BLaER1 (cell line): ENCODE measurements around the gene NUP54.

Source experiments
- H3K27ac ChIP-seq: shearing (Covaris generic); formaldehyde crosslinking; 2 replicates; pipeline ENCODE4 v1.8.1; 2022
- H3K27me3 ChIP-seq: shearing (Covaris generic); formaldehyde crosslinking; 2 replicates; pipeline ENCODE4 v1.8.1; 2022
- H3K36me3 ChIP-seq: shearing (Covaris generic); formaldehyde crosslinking; 2 replicates; pipeline ENCODE4 v1.8.1; 2022
- H3K4me1 ChIP-seq: shearing (Covaris generic); formaldehyde crosslinking; 2 replicates; pipeline ENCODE4 v1.8.1; 2022
- H3K4me2 ChIP-seq: shearing (Covaris generic); formaldehyde crosslinking; 2 replicates; pipeline ENCODE4 v1.8.1; 2022
- H3K4me3 ChIP-seq: shearing (Covaris generic); formaldehyde crosslinking; 2 replicates; pipeline ENCODE4 v1.8.1; 2022
- H3K9ac ChIP-seq: shearing (Covaris generic); formaldehyde crosslinking; 2 replicates; pipeline ENCODE4 v1.8.1; 2022
- H3K9me3 ChIP-seq: shearing (Covaris generic); formaldehyde crosslinking; 2 replicates; pipeline ENCODE4 v1.8.1; 2022
- H4K20me1 ChIP-seq: shearing (Covaris generic); formaldehyde crosslinking; 2 replicates; pipeline ENCODE4 v1.8.1; 2022
- Cebpa-rat ChIP-seq: shearing (Covaris generic); IDR thresholded peaks from 2 replicates; pipeline ENCODE4 v1.8.1; 2022

The NUP54 gene

GRCh38 chr4:76108467-76109181 lies 39.6 kb downstream of the NUP54 start:
- Histone ChIP-seq H3K27ac (no peak overlapping the region), H3K4me1 (no peaks in the 10 kb centered on the region), H3K9ac (no peak overlapping the region), H3K27me3 (no peaks in the 10 kb centered on the region), H3K4me3 (no peak overlapping the region), H3K36me3 (peaks cover 19% of the 10 kb centered on the region), H4K20me1 (no peaks in the 10 kb centered on the region), H3K9me3 (no peaks in the 10 kb centered on the region), H3K4me2 (no peak overlapping the region)
- no peak for TF ChIP-seq Cebpa-rat

- no peaks in the 10 kb centered on the region for H4K20me1 ChIP-seq
- H3K4me3 ChIP-seq, result no peak overlapping the region
- H3K9me3 ChIP-seq, result no peaks in the 10 kb centered on the region
- no peaks in the 10 kb centered on the region for H3K27me3 ChIP-seq
- no peak for TF ChIP-seq Cebpa-rat
- H3K4me2 ChIP-seq, result no peak overlapping the region
- no peak overlapping the region for H3K27ac ChIP-seq
- H3K36me3 ChIP-seq, result no peaks in the 10 kb centered on the region
- H3K9ac ChIP-seq, result no peak overlapping the region
- no peaks in the 10 kb centered on the region for H3K4me1 ChIP-seq
Observed at GRCh38 chr4:76106442-76106841, 41.8 kb downstream of the NUP54 start.

GRCh38 chr4:76105652-76106051 lies 42.5 kb downstream of the NUP54 start:
- Histone ChIP-seq H3K4me3 (no peak overlapping the region), H4K20me1 (no peaks in the 10 kb centered on the region), H3K36me3 (no peaks in the 10 kb centered on the region), H3K4me2 (no peak overlapping the region), H3K4me1 (no peaks in the 10 kb centered on the region), H3K27ac (no peak overlapping the region), H3K9me3 (no peaks in the 10 kb centered on the region), H3K9ac (no peak overlapping the region), H3K27me3 (no peaks in the 10 kb centered on the region)
- no peak for TF ChIP-seq Cebpa-rat

GRCh38 chr4:76096076-76096475 lies 52.1 kb downstream of the NUP54 start:
- no peak for TF ChIP-seq Cebpa-rat
- no peaks in the 10 kb centered on the region for H3K36me3 ChIP-seq
- no peaks in the 10 kb centered on the region for H3K9me3 ChIP-seq
- no peaks in the 10 kb centered on the region for H3K4me1 ChIP-seq
- no peak overlapping the region for H3K4me2 ChIP-seq
- H3K27me3 ChIP-seq, result no peaks in the 10 kb centered on the region
- H3K9ac ChIP-seq, result no peak overlapping the region
- H3K27ac ChIP-seq, result no peak overlapping the region
- no peaks in the 10 kb centered on the region for H4K20me1 ChIP-seq
- no peak overlapping the region for H3K4me3 ChIP-seq

GRCh38 chr4:76095568-76095967 lies 52.6 kb downstream of the NUP54 start:
- Histone ChIP-seq H3K9ac (no peak overlapping the region), H3K4me1 (no peaks in the 10 kb centered on the region), H3K4me2 (no peak overlapping the region), H3K4me3 (no peak overlapping the region), H3K27ac (no peak overlapping the region), H3K36me3 (no peaks in the 10 kb centered on the region), H4K20me1 (no peaks in the 10 kb centered on the region), H3K9me3 (no peaks in the 10 kb centered on the region), H3K27me3 (no peaks in the 10 kb centered on the region)
- no peak for TF ChIP-seq Cebpa-rat

- H3K4me2 ChIP-seq, result no peak overlapping the region
- no peaks in the 10 kb centered on the region for H4K20me1 ChIP-seq
- no peaks in the 10 kb centered on the region for H3K36me3 ChIP-seq
- no peaks in the 10 kb centered on the region for H3K4me1 ChIP-seq
- no peaks in the 10 kb centered on the region for H3K9me3 ChIP-seq
- H3K27ac ChIP-seq, result no peak overlapping the region
- H3K27me3 ChIP-seq, result no peaks in the 10 kb centered on the region
- no peak overlapping the region for H3K4me3 ChIP-seq
- H3K9ac ChIP-seq, result no peak overlapping the region
- no peak for TF ChIP-seq Cebpa-rat
Observed at GRCh38 chr4:76091052-76091451, 57.1 kb downstream of the NUP54 start.

GRCh38 chr4:76090241-76090691 lies 57.9 kb downstream of the NUP54 start:
- Histone ChIP-seq H3K4me2 (no peak overlapping the region), H3K4me1 (no peaks in the 10 kb centered on the region), H3K36me3 (no peaks in the 10 kb centered on the region), H4K20me1 (no peaks in the 10 kb centered on the region), H3K9ac (no peak overlapping the region), H3K27me3 (no peaks in the 10 kb centered on the region), H3K9me3 (no peaks in the 10 kb centered on the region), H3K4me3 (no peak overlapping the region), H3K27ac (no peak overlapping the region)
- TF ChIP-seq Cebpa-rat, result no peak

GRCh38 chr4:76088719-76089118 lies 59.5 kb downstream of the NUP54 start:
- Histone ChIP-seq H3K27me3 (no peaks in the 10 kb centered on the region), H3K9ac (no peak overlapping the region), H3K4me3 (no peak overlapping the region), H4K20me1 (no peaks in the 10 kb centered on the region), H3K4me1 (no peaks in the 10 kb centered on the region), H3K4me2 (no peak overlapping the region), H3K27ac (no peak overlapping the region), H3K36me3 (no peaks in the 10 kb centered on the region), H3K9me3 (no peaks in the 10 kb centered on the region)
- TF ChIP-seq Cebpa-rat, result no peak

- no peak overlapping the region for H3K9ac ChIP-seq
- H3K27ac ChIP-seq, result no peak overlapping the region
- H3K4me3 ChIP-seq, result no peak overlapping the region
- H4K20me1 ChIP-seq, result no peaks in the 10 kb centered on the region
- no peaks in the 10 kb centered on the region for H3K27me3 ChIP-seq
- H3K4me1 ChIP-seq, result no peaks in the 10 kb centered on the region
- no peaks in the 10 kb centered on the region for H3K36me3 ChIP-seq
- no peak for TF ChIP-seq Cebpa-rat
- no peak overlapping the region for H3K4me2 ChIP-seq
- no peaks in the 10 kb centered on the region for H3K9me3 ChIP-seq
Observed at GRCh38 chr4:76087007-76087769, 61.0 kb downstream of the NUP54 start.

- Histone ChIP-seq H3K4me2 (no peak overlapping the region), H3K4me1 (no peaks in the 10 kb centered on the region), H3K27me3 (no peaks in the 10 kb centered on the region)
Observed at GRCh38 chr4:76084542-76084941, 63.7 kb downstream of the NUP54 start.

More at GRCh38 chr4:76084542-76084941, 63.7 kb downstream of the NUP54 start:
- Histone ChIP-seq H3K4me3 (no peak overlapping the region), H3K9ac (no peak overlapping the region), H3K27ac (no peak overlapping the region), H3K9me3 (no peaks in the 10 kb centered on the region), H4K20me1 (no peaks in the 10 kb centered on the region), H3K36me3 (no peaks in the 10 kb centered on the region)
- TF ChIP-seq Cebpa-rat, result no peak
